CMK (cell line): ENCODE data around the gene OSBPL7.

Experiments
- DNase-seq: peaks from one replicate; pipeline ENCODE4 v3.0.0-alpha.2; 2010; ENCODE audit warnings: low read depth

The OSBPL7 gene

GRCh38 chr17:47763913-47764582, 57.5 kb downstream of the OSBPL7 start:
- no peak for DNase-seq

GRCh38 chr17:47762728-47763127, 58.9 kb downstream of the OSBPL7 start:
- DNase-seq: no peak

GRCh38 chr17:47760409-47761140, 61.0 kb downstream of the OSBPL7 start:
- no peak for DNase-seq

- DNase-seq: no peak
Observed at GRCh38 chr17:47757386-47757785, 64.2 kb downstream of the OSBPL7 start.
